Mesendoderm (in vitro differentiated cells): Measurements from ENCODE around the gene SMARCC2.
"Not testable (repeated sequence)": the region's sequence is repeated elsewhere in the genome, so short reads cannot be mapped to it uniquely, and the experiment has no call there.

Source experiments
- DNase-seq: peaks from one replicate; pipeline ENCODE4 v3.0.0; 2013
- H2AK5ac ChIP-seq: 2 replicates; pipeline ENCODE4 v1.6.1; 2013; ENCODE audit warnings: low read length, inconsistent platforms
- H2BK120ac ChIP-seq: 2 replicates; pipeline ENCODE4 v1.6.1; 2013; ENCODE audit warnings: low read depth, mild to moderate bottlenecking, low read length, moderate library complexity, mixed read lengths
- H2BK15ac ChIP-seq: replicated peaks from 2 replicates; pipeline ENCODE4 v1.6.1; 2013; ENCODE audit warnings: low read depth, mild to moderate bottlenecking, moderate library complexity
- H2BK5ac ChIP-seq: 2 replicates; pipeline ENCODE4 v1.6.1; 2013; ENCODE audit warnings: low read length, inconsistent platforms
- H3K18ac ChIP-seq: 2 replicates; pipeline ENCODE4 v1.6.1; 2013; ENCODE audit warnings: mild to moderate bottlenecking, low read length, mixed read lengths
- H3K23ac ChIP-seq: one replicate; pipeline ENCODE4 v1.6.1; 2013; ENCODE audit warnings: low read length
- H3K27ac ChIP-seq: 2 replicates; pipeline ENCODE4 v1.5.1; 2013; ENCODE audit warnings: low read depth, mild to moderate bottlenecking, inconsistent platforms, low read length, moderate library complexity
- H3K27me3 ChIP-seq: 2 replicates; pipeline ENCODE4 v1.6.1; 2013; ENCODE audit warnings: low read length, control low read depth, mild to moderate bottlenecking, inconsistent platforms; ENCODE audit not compliant: insufficient read depth, poor library complexity
- H3K36me3 ChIP-seq: 2 replicates; pipeline ENCODE4 v1.6.1; 2013; ENCODE audit warnings: low read length, inconsistent platforms; ENCODE audit not compliant: control insufficient read depth, insufficient read depth
- H3K4ac ChIP-seq: one replicate; pipeline ENCODE4 v1.6.1; 2013; ENCODE audit warnings: low read depth, mild to moderate bottlenecking, low read length, moderate library complexity
- H3K4me1 ChIP-seq: 2 replicates; pipeline ENCODE4 v1.6.1; 2013; ENCODE audit warnings: low read depth, low read length, inconsistent platforms; ENCODE audit not compliant: control insufficient read depth
- H3K4me2 ChIP-seq: 2 replicates; pipeline ENCODE4 v1.6.1; 2013; ENCODE audit warnings: low read length
- H3K4me3 ChIP-seq: 2 replicates; pipeline ENCODE4 v1.5.1; 2013; ENCODE audit warnings: mild to moderate bottlenecking, low read length
- H3K56ac ChIP-seq: one replicate; pipeline ENCODE4 v1.6.1; 2013; ENCODE audit warnings: low read length
- H3K79me1 ChIP-seq: 2 replicates; pipeline ENCODE4 v1.6.1; 2013; ENCODE audit warnings: low read length, inconsistent platforms
- H3K79me2 ChIP-seq: 2 replicates; pipeline ENCODE4 v1.6.1; 2013; ENCODE audit warnings: mild to moderate bottlenecking, low read length; ENCODE audit not compliant: control insufficient read depth, insufficient read depth
- H3K9ac ChIP-seq: 2 replicates; pipeline ENCODE4 v1.6.1; 2013; ENCODE audit warnings: low read length, inconsistent platforms
- H4K5ac ChIP-seq: one replicate; pipeline ENCODE4 v1.6.1; 2013; ENCODE audit warnings: low read length
- H4K8ac ChIP-seq: one replicate; pipeline ENCODE4 v1.6.1; 2013; ENCODE audit warnings: low read depth, mild to moderate bottlenecking, control low read depth, low read length, moderate library complexity
- WGBS: extraction: QIAGEN DNeasy Blood & Tissue Kit; methylation state at CpG from one replicate; pipeline ENCODE4 v1.1.7; 2013; ENCODE audit warnings: low lambda C conversion rate, missing lambda C conversion rate; ENCODE audit not compliant: insufficient coverage; ENCODE audit errors: extremely low coverage; 5-methylcytosine and 5-hydroxymethylcytosine counted together

Gene SMARCC2

DNA sequence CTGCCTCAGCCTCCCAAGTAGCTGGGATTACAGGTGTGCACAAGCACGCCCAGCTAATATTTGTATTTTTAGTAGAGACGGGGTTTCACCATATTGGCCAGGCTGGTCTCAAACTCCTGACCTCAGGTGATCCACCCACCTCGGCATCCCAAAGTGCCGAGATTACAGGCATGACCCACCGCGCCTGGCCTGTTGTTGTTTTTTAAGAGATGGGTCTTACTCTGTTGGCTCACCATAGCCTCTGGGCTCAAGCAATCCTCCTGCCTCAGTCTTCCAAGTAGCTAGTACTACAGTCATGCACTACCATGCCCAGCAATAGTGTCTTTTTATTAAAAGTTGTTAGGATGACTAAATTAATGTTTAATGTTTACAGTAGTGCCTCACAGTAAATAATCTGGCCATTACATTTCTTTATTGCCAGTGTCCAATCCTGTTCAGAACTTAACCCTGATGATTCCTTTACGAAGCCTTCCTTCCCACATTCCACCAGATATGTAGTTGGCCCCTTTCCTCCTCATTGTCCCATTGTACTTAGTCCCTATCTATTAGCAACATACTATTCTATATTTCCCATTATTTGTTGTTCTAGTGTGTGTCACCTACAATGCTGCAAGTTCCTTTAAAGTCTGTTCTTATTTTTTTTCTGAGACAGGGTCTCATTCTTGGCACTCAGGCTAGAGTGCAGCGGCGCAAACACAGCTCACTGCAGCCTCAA, 8.8 kb upstream of the SMARCC2 start:
- H3K79me2 ChIP-seq: no peaks in the 10 kb centered on the region
- whole genome bisulfite sequencing: no CpG with 5 or more reads among the region's 9 CpGs
- no peaks in the 10 kb centered on the region for H3K36me3 ChIP-seq
- H3K4ac ChIP-seq: no peak overlapping the region
- no peak overlapping the region for H2BK15ac ChIP-seq
- no peak overlapping the region for H3K18ac ChIP-seq
- H3K27ac ChIP-seq: no peak overlapping the region
- no peak overlapping the region for H3K4me3 ChIP-seq
- no peak overlapping the region for H4K5ac ChIP-seq
- H2AK5ac ChIP-seq: no peak overlapping the region
- no peak overlapping the region for H4K8ac ChIP-seq
- no peak overlapping the region for H3K23ac ChIP-seq
- H2BK120ac ChIP-seq: no peak overlapping the region
- no peak overlapping the region for H2BK5ac ChIP-seq
- peak overlapping the region; percentile 22 for H3K56ac ChIP-seq
- H3K27me3 ChIP-seq: no peaks in the 10 kb centered on the region
- H3K79me1 ChIP-seq: no peaks in the 10 kb centered on the region
- H3K4me2 ChIP-seq: no peak overlapping the region
- H3K4me1 ChIP-seq: no peaks in the 10 kb centered on the region
- no peak overlapping the region for H3K9ac ChIP-seq
- DNase-seq: no peak

- H3K23ac ChIP-seq, H3K36me3 ChIP-seq, H2BK120ac ChIP-seq, H2BK15ac ChIP-seq, H3K27me3 ChIP-seq, H3K79me2 ChIP-seq, H3K9ac ChIP-seq, H3K4me2 ChIP-seq, H3K79me1 ChIP-seq, H2BK5ac ChIP-seq, H3K4me3 ChIP-seq, H3K27ac ChIP-seq, H3K4ac ChIP-seq, H2AK5ac ChIP-seq, H3K4me1 ChIP-seq, H4K8ac ChIP-seq, H4K5ac ChIP-seq, H3K18ac ChIP-seq: not testable (repeated sequence)
- WGBS: no CpG with 5 or more reads among the region's 11 CpGs
- DNase-seq: peak; percentile 88
- peak overlapping the region; percentile 15 for H3K56ac ChIP-seq
These were observed 7.7 kb upstream of the SMARCC2 start for GRCh38 chr12:56196818-56197550.

GRCh38 chr12:56193025-56193578, 3.8 kb upstream of the SMARCC2 start:
- no peaks in the 10 kb centered on the region for H3K4me1 ChIP-seq
- peak overlapping the region; percentile 60 for H4K5ac ChIP-seq
- no peak overlapping the region for H3K4me3 ChIP-seq
- no peak overlapping the region for H2BK5ac ChIP-seq
- no peak overlapping the region for H3K27ac ChIP-seq
- H3K9ac ChIP-seq: no peak overlapping the region
- no peak overlapping the region for H2AK5ac ChIP-seq
- no CpG with 5 or more reads among the region's 1 CpG for WGBS
- no peak overlapping the region for H3K4ac ChIP-seq
- no peak overlapping the region for H3K18ac ChIP-seq
- H3K4me2 ChIP-seq: no peak overlapping the region
- peaks cover 8% of the 10 kb centered on the region for H3K79me2 ChIP-seq
- no peaks in the 10 kb centered on the region for H3K27me3 ChIP-seq
- no peak overlapping the region for H2BK120ac ChIP-seq
- H3K79me1 ChIP-seq: no peaks in the 10 kb centered on the region
- H4K8ac ChIP-seq: no peak overlapping the region
- DNase-seq: peak; percentile 88
- no peaks in the 10 kb centered on the region for H3K36me3 ChIP-seq
- no peak overlapping the region for H3K23ac ChIP-seq
- H2BK15ac ChIP-seq: no peak overlapping the region
- peak overlapping the region; percentile 53 for H3K56ac ChIP-seq

GRCh38 chr12:56192582-56192981, 3.3 kb upstream of the SMARCC2 start:
- no peak overlapping the region for H3K56ac ChIP-seq
- no peak overlapping the region for H4K5ac ChIP-seq
- no peak overlapping the region for H3K4me3 ChIP-seq

DNA sequence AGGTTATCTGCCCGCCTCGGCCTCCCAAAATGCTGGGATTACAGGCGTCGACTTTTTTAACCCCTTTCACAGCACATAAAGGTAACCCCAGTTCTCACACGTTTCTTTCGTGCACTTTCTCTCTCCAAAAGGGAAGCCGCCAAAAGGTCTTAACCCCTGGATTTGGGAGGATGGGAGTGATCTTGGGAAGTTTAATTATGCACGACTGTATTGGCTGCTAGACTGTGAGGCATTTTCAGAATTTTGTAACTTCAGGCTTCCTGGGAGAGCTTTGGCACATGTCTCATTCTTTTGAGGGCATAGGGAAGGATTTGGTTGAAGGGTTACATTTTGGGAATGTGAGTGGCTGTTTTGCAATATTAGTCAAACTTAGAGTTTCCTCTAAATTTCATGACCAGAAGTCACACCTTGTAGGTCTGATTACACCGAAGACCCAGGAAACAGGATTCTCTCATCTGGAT, 1.4 kb upstream of the SMARCC2 start:
- Histone ChIP-seq H4K5ac (no peak overlapping the region), H2BK120ac (no peak overlapping the region), H3K18ac (peak overlapping the region; percentile 9), H3K9ac (peak overlapping the region; percentile 61), H3K27ac (no peak overlapping the region), H3K36me3 (no peaks in the 10 kb centered on the region), H2BK5ac (no peak overlapping the region), H3K56ac (peak overlapping the region; percentile 15), H3K79me2 (peaks cover 26% of the 10 kb centered on the region), H3K23ac (no peak overlapping the region), H3K4me3 (no peak overlapping the region), H2BK15ac (no peak overlapping the region), H3K79me1 (peaks cover 8% of the 10 kb centered on the region), H3K4ac (no peak overlapping the region), H3K4me1 (peaks cover 5% of the 10 kb centered on the region), H3K27me3 (no peaks in the 10 kb centered on the region), H2AK5ac (no peak overlapping the region), H4K8ac (no peak overlapping the region), H3K4me2 (peak overlapping the region; percentile 34)
- DNase-seq: peak; percentile 54
- no CpG with 5 or more reads among the region's 9 CpGs for WGBS

More at GRCh38 chr12:56192582-56192981, 3.3 kb upstream of the SMARCC2 start:
- Histone ChIP-seq H2BK5ac (no peak overlapping the region), H2AK5ac (no peak overlapping the region), H3K4ac (no peak overlapping the region), H3K9ac (no peak overlapping the region), H3K79me2 (peaks cover 13% of the 10 kb centered on the region), H3K27ac (no peak overlapping the region), H3K4me1 (peaks cover 3% of the 10 kb centered on the region), H3K18ac (no peak overlapping the region), H3K36me3 (no peaks in the 10 kb centered on the region), H3K27me3 (no peaks in the 10 kb centered on the region), H4K8ac (no peak overlapping the region), H3K23ac (no peak overlapping the region), H2BK120ac (no peak overlapping the region), H3K4me2 (no peak overlapping the region), H3K79me1 (peaks cover 3% of the 10 kb centered on the region), H2BK15ac (no peak overlapping the region)
- no peak for DNase-seq
